GM19239 (cell line): Measurements from ENCODE around the gene TMEM129.

Experiments used
- DNase-seq: peaks from one replicate; pipeline ENCODE4 v3.0.0; 2011; ENCODE audit warnings: low spot score; ENCODE audit not compliant: insufficient read length
- FAIRE-seq: peaks from 2 replicates; lab custom pipeline; 2011; peaks lifted over from hg19 to GRCh38; lab: Jason Lieb, UNC

Gene TMEM129

GRCh38 chr4:1745697-1746096 lies 24.6 kb upstream of the TMEM129 start:
- DNase-seq (no peak), FAIRE-seq (no peak)

DNA sequence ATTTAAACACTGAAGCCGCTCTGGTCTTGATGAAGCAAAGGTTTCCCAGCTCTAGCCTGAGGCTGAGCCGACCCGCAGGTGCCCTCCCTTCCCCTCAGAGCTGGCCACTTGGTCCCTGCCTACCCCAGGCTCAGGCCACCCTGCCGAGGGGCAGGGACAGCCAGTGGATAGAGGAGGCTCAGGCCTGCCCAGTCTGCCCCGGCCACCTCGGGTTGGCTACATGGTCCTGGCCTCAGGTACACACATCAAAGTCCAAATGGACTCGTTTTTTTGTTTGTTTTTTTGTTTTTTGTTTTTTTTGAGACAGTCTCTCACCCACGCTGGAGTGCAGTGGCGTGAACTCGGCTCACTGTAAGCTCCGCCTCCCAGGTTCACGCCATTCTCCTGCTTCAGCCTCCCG lies 24.0 kb upstream of the TMEM129 start:
- DNase-seq, result no peak
- FAIRE-seq, result no peak

DNA sequence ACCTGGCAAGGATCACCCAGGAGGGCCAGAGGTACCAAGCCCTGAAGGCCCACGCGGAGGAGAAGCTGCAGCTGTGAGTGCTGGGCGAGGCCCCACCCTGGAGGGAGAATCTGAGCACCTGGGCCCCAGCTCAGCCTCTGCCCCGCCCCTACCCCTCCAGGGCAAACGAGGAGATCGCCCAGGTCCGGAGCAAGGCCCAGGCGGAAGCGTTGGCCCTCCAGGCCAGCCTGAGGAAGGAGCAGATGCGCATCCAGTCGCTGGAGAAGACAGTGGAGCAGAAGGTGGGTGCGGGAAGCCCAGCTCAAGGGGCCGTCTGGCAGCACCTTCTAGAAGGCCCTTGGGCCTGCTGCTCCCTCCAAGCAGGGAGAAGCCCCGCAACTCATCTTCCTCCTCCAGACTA lies 23.4 kb upstream of the TMEM129 start:
- DNase-seq (no peak), FAIRE-seq (no peak)

GRCh38 chr4:1743975-1744374 lies 22.9 kb upstream of the TMEM129 start:
- DNase-seq (no peak), FAIRE-seq (no peak)

DNA sequence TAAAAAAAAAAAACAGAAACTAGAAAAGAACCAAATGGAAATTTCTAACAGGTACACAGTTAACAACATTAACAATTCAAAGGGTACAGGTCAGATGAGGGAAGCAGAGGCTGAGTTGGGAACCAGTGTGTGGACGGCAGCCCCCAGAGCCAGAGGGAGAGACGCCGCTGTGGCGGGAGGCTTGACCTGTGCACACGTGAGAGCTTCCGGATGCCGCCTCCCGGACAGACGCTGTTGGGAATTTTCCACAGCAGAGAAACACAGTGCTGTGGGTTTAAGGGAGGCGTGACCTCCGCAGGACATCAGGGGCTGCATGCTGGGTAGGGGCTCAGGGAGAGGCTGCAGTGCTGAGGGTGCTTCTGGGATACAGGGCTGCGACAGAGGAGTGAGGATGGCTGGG lies 22.4 kb upstream of the TMEM129 start:
- no peak for DNase-seq
- FAIRE-seq, result no peak

DNA sequence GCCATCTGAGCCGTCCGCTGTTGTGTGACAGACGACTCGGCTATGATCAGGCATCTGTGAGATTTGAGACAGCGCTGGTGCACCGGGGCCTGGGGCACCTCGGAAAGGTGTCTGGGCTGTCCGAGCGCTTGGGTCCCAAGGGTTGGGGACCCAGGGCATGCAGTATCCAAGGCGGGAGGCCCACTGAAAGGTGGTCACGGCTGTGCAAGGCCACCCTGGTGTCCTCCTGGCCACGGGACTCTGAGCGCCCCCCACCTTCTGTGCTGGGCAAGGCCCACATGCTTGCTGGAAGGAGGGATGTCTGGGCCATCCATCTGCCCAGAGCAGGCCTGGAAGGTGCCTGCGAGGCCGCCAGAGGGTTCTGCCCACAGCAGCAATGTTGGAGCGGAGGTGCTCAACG lies 20.1 kb upstream of the TMEM129 start:
- no peak for FAIRE-seq
- DNase-seq, result no peak

DNA sequence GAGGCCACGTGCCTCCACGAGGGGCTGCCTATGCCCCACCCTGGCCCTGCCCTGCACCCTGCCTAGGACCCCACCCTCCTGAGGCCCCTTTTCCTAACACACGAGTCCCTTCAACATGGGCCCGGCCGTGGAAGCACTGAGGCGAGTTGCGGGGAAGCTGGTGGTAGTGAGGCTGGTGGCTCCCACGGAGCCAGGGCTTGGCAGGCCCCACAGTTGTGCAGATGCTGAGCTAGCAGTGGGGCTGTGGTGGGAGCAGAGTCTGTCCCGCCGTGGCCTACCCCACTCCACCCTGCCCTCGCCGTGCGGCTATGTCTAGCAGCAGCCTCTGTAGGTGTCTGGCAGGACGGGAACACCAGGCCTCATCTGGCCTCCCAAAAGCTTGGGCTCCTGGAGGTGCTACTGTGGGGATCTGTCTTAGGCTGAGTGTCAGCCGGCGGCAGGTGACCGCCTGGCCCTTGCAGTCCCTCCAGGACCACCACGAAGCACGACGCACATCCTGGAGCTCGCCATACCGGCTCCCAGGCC lies 19.0 kb upstream of the TMEM129 start:
- FAIRE-seq, result no peak
- DNase-seq, result no peak

DNA sequence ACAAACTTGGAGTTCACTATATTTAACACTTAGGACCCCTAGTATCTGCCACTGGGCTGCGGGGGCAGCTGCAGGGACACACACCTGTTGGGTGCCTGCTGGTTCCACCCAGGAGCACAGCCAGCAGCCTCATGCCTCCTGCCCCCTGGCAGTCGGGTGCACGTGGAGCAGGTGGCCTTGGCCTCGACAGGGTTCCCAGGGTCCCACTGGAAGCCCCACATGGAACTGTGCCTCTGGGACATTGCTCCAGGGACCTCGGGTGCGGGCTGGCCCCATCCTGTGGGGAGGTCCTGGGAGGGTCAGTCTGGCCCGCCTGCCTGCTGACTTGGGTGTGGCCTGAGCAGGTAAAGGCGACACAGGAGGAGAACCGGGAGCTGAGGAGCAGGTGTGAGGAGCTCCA lies 18.2 kb upstream of the TMEM129 start:
- DNase-seq (no peak), FAIRE-seq (no peak)

DNA sequence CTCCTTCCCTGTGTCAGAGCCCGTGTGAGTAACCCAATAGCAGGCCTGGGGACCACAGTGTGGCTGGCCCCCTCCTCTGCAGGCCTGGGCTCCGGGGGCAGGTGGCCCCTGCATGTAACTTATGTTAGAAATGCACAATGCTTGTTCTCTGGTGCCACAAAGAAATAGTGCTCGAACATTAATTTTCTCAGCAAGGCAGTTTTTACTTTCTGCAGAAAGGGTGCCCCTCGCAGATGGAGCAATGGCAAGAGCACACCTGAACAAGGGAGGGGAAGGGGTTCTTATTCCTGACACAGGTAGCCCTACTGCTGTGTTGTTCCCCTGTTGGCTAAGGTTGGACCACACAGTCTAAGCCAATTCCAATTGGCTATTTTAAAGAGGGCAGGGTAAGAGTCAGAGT lies 17.3 kb upstream of the TMEM129 start:
- FAIRE-seq (no peak), DNase-seq (no peak)

DNA sequence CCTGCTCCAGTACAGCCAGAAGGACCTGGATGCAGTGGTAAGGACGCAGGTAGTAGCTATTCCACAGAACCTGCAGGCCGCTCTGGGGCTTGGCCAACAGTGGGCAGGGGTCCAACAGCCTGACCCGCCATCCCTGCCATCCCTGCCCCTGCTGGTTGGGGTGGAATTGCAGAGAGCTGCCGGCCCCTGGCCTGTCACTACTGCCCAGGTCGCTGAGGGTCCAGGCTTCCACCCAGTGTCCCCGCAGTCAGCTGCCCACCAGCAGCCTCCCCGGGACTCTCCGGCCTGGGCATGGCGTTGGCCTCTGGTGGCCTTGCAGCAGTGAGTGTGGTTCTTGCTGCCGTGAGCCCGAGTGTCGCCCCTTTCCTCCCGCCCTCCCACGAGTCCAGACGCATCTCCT lies 16.5 kb upstream of the TMEM129 start:
- DNase-seq (no peak), FAIRE-seq (no peak)

DNA sequence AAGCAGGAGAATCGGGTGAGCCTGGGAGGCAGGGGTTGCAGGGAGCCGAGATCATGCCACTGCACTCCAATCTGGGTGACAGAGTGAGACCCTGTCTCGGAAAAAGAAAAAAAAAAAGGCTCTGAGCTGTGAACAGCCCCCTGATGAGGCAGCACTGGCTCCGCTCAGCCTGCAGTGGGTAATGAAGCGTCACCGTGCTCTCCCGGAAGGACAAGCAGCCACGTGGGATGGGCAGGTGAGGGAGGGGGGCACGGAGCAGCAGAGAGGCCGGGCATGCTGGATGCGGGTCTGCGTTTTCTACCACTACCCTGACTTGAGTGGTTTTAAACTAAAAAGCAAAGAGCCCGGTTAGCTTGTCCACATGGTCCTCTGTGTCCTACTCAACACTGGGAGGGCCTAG lies 15.7 kb upstream of the TMEM129 start:
- DNase-seq (no peak), FAIRE-seq (no peak)

DNA sequence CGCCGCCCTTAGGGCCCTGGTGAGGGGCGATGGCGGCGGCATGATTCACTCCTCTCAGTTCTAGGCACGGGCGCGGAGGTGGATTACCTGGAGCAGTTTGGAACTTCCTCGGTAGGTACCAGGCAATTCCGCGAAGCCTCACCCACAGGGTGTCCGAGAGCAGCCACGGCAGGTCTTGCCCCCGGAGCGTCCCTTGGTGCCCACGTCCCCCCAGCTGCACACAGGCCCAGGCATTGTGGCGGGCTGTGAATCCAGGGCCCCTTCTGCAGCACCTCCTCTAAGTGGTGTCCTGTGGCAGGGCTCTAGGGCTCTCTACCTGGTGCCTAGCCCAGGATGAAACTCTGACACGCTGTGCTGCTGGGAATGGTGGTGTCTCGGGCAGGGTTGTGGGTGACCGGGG lies 14.1 kb upstream of the TMEM129 start:
- DNase-seq (no peak), FAIRE-seq (no peak)

DNA sequence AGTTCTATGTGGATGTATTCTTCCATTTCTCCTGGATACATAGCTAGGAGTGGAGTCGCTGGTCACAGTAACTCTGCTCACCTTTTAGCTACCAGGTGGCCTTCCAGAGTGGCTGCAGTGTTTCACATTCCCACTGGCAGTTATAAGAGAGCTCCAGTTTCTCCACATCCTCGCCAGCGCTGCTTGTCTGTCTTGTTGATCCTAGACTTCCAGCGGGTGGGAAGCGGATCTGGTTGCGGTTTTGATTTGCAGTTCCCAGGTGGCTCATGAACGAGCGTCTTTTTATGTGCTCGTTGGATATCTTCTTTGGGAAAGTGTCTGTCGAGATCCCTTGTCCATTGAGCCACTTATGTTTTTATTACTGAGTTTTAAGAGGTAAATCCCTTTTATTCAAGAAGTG lies 11.8 kb upstream of the TMEM129 start:
- no peak for FAIRE-seq
- DNase-seq, result no peak

DNA sequence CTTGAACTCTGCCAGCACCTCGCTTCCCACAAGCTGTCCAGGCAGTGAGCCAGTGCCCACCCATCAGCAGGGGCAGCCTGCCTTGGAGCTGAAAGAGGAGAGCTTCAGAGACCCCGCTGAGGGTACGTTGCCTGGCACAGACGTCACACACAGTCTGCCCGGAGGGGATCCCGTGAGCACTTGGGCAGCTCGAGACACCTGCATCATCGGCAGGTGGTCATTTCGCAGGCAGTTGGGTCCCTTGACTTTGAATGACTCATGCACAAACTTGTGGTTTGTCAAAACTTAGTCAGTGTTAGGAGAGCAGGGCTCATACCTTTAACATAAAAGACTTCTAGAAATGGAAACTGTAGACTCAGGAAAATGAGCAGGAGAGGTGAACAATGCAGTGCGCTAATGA lies 10.1 kb upstream of the TMEM129 start:
- no peak for FAIRE-seq

DNA sequence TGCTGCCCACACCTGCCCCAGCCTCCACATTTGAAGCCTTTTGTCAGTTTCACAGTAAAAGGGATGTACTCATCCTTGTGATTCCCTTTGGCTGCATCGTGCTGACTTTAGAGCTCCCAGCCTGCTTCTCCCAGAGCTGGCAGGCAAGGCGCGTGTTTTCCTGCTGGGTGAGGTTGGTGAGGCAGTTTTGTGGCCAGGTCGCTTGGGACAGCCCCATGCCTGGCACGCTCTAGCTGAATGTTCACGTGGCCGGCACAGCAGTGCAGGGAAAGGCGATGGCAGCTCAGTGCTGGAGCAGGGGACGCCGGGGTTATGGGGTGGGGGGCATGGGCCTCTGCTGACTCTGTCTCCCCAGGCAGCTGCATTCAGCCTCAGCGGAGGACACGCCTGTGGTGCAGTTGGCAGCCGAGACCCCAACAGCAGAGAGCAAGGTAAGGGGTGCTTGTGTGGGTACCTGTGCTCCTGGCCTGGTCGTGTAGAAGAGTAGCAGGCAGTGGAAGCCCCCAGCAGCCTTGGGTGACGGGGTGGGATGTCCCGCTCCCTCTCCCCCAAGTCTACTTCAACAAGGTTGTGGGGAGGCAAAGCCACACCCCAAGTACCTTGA lies 9.5 kb upstream of the TMEM129 start:
- FAIRE-seq, result no peak

More for the DNA sequence above, 10.1 kb upstream of the TMEM129 start:
- no peak for DNase-seq

DNA sequence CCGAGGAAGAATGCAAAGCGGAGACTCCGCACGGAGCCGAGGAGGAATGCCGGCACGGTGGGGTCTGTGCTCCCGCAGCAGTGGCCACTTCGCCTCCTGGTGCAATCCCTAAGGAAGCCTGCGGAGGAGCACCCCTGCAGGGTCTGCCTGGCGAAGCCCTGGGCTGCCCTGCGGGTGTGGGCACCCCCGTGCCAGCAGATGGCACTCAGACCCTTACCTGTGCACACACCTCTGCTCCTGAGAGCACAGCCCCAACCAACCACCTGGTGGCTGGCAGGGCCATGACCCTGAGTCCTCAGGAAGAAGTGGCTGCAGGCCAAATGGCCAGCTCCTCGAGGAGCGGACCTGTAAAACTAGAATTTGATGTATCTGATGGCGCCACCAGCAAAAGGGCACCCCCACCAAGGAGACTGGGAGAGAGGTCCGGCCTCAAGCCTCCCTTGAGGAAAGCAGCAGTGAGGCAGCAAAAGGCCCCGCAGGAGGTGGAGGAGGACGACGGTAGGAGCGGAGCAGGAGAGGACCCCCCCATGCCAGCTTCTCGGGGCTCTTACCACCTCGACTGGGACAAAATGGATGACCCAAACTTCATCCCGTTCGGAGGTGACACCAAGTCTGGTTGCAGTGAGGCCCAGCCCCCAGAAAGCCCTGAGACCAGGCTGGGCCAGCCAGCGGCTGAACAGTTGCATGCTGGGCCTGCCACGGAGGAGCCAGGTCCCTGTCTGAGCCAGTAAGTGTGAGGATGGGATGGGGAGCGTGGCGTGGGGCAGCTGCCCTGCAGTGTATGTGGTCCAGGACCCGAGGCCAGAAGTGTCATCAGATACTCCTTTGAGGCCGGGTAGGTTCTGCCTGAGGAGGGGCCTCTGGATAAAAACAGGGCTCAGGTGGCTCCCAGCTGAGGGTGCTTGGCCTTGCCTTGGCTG lies 7.2 kb upstream of the TMEM129 start:
- no peak for FAIRE-seq
- no peak for DNase-seq

More for the DNA sequence above, 9.5 kb upstream of the TMEM129 start:
- no peak for DNase-seq

GRCh38 chr4:1727117-1728031 lies 6.3 kb upstream of the TMEM129 start:
- FAIRE-seq (no peak), DNase-seq (no peak)

DNA sequence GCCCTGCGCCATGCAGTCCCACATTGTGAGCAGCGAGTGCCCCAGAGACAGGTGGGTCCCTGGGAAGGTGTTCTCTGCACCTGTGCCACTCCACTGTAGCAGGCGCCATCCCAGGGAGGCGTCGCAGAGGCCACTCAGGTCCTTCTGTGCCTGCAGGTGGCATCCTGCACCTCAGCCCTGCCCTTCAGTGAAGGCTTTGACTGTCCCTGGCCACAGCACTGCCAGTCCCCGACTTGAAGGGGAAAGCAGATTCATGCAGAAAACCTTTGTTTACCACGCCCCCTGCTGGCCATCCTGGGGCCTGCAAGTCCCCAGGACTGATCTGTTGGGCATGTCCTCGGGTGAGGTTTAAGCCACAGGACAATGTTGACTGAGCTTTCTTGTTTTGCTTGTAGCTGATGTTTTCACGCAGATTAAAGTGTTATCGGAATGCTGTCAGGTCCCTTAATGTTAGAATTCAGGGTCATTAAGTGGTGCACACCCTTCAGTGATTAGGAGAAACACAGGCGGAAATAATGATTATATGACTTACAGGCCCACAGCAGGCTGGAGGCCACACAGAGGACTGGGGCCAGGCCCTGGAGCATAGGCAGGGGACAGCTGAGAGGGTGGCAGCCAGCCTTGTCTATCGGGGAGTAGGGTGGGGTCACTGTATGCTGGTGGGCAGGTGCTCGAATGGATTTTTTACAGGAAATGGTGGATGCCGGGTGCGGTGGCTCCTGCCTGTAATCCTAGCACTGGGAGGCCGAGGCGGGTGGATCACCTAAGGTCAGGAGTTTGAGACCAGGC lies 5.2 kb upstream of the TMEM129 start:
- FAIRE-seq (peak; percentile 94), DNase-seq (peak; percentile 78)

- FAIRE-seq, result no peak
- DNase-seq, result no peak
These were observed 4.4 kb upstream of the TMEM129 start for GRCh38 chr4:1725521-1725920.
